Endothelial cell of umbilical vein (primary cell): Measurements from ENCODE around the gene CNEP1R1. TPM values are rescaled to one million over a fixed set of nuclear protein-coding genes. Genes with fewer than 3 reads are reported as not detected.

ENCODE experiments used
- BruUV-seq: library from RNA; stranded (reverse); fragments of 400-500 nt; replicated peaks from 2 replicates; lab custom pipeline; 2021; lab: Mats Ljungman, UMichigan
- CTCF ChIA-PET: fragments of 300-600, 350-600 bp; sonication (Branson Sonifier 250); formaldehyde crosslinking; loops from one replicate; lab custom pipeline; 2021; ENCODE audit warnings: antibody characterized with exemption, inconsistent platforms; lab: Charles Lee
- POLR2A ChIA-PET: fragments of 300-600, 350-600 bp; sonication (Branson Sonifier 250); formaldehyde crosslinking; loops from one replicate; lab custom pipeline; 2021; ENCODE audit warnings: antibody characterized with exemption, inconsistent platforms; lab: Charles Lee
- DNase-seq: peaks from one replicate; pipeline ENCODE4 v3.0.0-alpha.2; 2011; ENCODE audit warnings: low read depth, low spot score
- FAIRE-seq: peaks from 2 replicates; lab custom pipeline; 2011; peaks lifted over from hg19 to GRCh38; lab: Jason Lieb, UNC
- H2AFZ ChIP-seq: 2 replicates; pipeline ENCODE4 v1.6.0; 2012; ENCODE audit warnings: low read depth, low read length, control low read depth, inconsistent platforms
- H3K27ac ChIP-seq: 2 replicates; pipeline ENCODE4 v1.5.1; 2011; ENCODE audit warnings: low read depth, mild to moderate bottlenecking, control low read depth, low read length, moderate library complexity; ENCODE audit not compliant: insufficient read depth
- H3K27me3 ChIP-seq, 2 experiments: 2 replicates each; pipeline versions ENCODE4 v1.6.0 to v1.6.1; 2011; ENCODE audit warnings: low read length in 2 of 2, mixed read lengths in 1 of 2; ENCODE audit not compliant: control insufficient read depth in 2 of 2, insufficient read depth in 2 of 2
- H3K36me3 ChIP-seq, 2 experiments: 2 replicates in 1 of 2; 3 replicates in 1 of 2; pipeline ENCODE4 v1.5.1; 2011; ENCODE audit warnings: low read length in 2 of 2, mild to moderate bottlenecking in 1 of 2, moderate library complexity in 1 of 2; ENCODE audit not compliant: control insufficient read depth in 2 of 2, insufficient read depth in 2 of 2; ENCODE audit errors: extremely low read depth in 1 of 2
- H3K4me1 ChIP-seq: 3 replicates; pipeline ENCODE4 v1.5.1; 2011; ENCODE audit warnings: mild to moderate bottlenecking, low read length; ENCODE audit not compliant: control insufficient read depth, insufficient read depth; ENCODE audit errors: extremely low read depth
- H3K4me2 ChIP-seq: 2 replicates; pipeline ENCODE4 v1.6.1; 2011; ENCODE audit warnings: low read length, control low read depth, mixed read lengths; ENCODE audit not compliant: insufficient read depth
- H3K4me3 ChIP-seq, 3 experiments: fragments of 200-600 bp in 1 of 3; sonication (generic), shearing (Covaris generic) in 1 of 3; replicated peaks in 1 of 3; 2 replicates each; pipeline ENCODE4 v1.5.1; 2011 to 2016; ENCODE audit warnings: control low read depth in 3 of 3, low read length in 3 of 3, mild to moderate bottlenecking in 2 of 3, inconsistent platforms in 1 of 3, low read depth in 1 of 3, moderate library complexity in 1 of 3; ENCODE audit not compliant: insufficient read depth in 1 of 3
- H3K79me2 ChIP-seq: 2 replicates; pipeline ENCODE4 v1.6.0; 2012; ENCODE audit warnings: low read length, inconsistent platforms; ENCODE audit not compliant: control insufficient read depth, insufficient read depth
- H3K9ac ChIP-seq: replicated peaks from 2 replicates; pipeline ENCODE3; 2011; ENCODE audit warnings: low read length, control low read depth; ENCODE audit not compliant: insufficient read depth; ENCODE audit errors: extremely low read depth
- H3K9me1 ChIP-seq: replicated peaks from 3 replicates; pipeline ENCODE4 v1.6.0; 2011; ENCODE audit warnings: mild to moderate bottlenecking, low read length; ENCODE audit not compliant: control insufficient read depth, insufficient read depth; ENCODE audit errors: extremely low read depth
- H3K9me3 ChIP-seq: replicated peaks from 2 replicates; pipeline ENCODE4 v1.5.1; 2012; ENCODE audit warnings: low read length, inconsistent platforms; ENCODE audit not compliant: control insufficient read depth, insufficient read depth
- H4K20me1 ChIP-seq: replicated peaks from 2 replicates; pipeline ENCODE3; 2011; ENCODE audit warnings: mild to moderate bottlenecking, low read length; ENCODE audit not compliant: control insufficient read depth, insufficient read depth; ENCODE audit errors: extremely low read depth
- EZH2 ChIP-seq: IDR thresholded peaks from 2 replicates; pipeline ENCODE4 v1.6.1; 2012; ENCODE audit warnings: borderline replicate concordance, low read depth, mild to moderate bottlenecking, moderate library complexity, low read length, inconsistent platforms; ENCODE audit not compliant: severe bottlenecking
- FOS ChIP-seq: IDR thresholded peaks from 2 replicates; pipeline ENCODE4 v1.6.1; 2011; ENCODE audit warnings: mild to moderate bottlenecking, low read length, moderate library complexity, borderline replicate concordance; ENCODE audit not compliant: insufficient read depth
- GATA2 ChIP-seq: IDR thresholded peaks from 2 replicates; pipeline ENCODE4 v1.7.0; 2011; ENCODE audit warnings: low read depth, mild to moderate bottlenecking, moderate library complexity, mixed read lengths, low read length; ENCODE audit not compliant: insufficient read length, insufficient read depth
- JUN ChIP-seq: IDR thresholded peaks from 2 replicates; pipeline ENCODE4 v1.6.1; 2011; ENCODE audit warnings: borderline replicate concordance, low read depth; ENCODE audit not compliant: insufficient read length, insufficient read depth
- MYC ChIP-seq: IDR thresholded peaks from one replicate; pipeline ENCODE4 v1.6.1; 2011; ENCODE audit warnings: mild to moderate bottlenecking, low read depth, low read length
- POLR2A ChIP-seq: IDR thresholded peaks from 2 replicates; pipeline ENCODE4 v1.6.1; 2012; ENCODE audit warnings: low read depth, mild to moderate bottlenecking, control low read depth, low read length
- POLR2AphosphoS5 ChIP-seq: IDR thresholded peaks from 2 replicates; pipeline ENCODE4 v1.6.1; 2012; ENCODE audit warnings: low read depth, mild to moderate bottlenecking, control low read depth, low read length, moderate library complexity; ENCODE audit not compliant: insufficient read depth
- dilution Hi-C: fragments of 300-500 bp; cut with MboI; formaldehyde crosslinking; loops from one replicate; pipeline ENCODE4 v1.15.0; 2019; ENCODE audit warnings: low sequenced_read_pairs; ENCODE audit not compliant: extremely low pct_ligation_motif_present
- intact Hi-C: fragments of 100-400 bp; cut with micrococcal nuclease; formaldehyde crosslinking; loops from one replicate; pipeline ENCODE4 v1.10.0; 2022
- polyA plus RNA-seq, 4 experiments: library from polyadenylated mRNA; depleted of rRNA in 3 of 4; stranded (reverse) in 3 of 4; unstranded in 1 of 4; fragments of >200 nt; gene quantifications; 2 replicates each; pipeline versions ENCODE4 v1.2.1 to v1.2.3, GENCODE V29; 2011 to 2012; ENCODE audit warnings: missing spikeins in 1 of 4
- total RNA-seq: library from RNA; stranded (reverse); gene quantifications from 2 replicates; pipeline ENCODE4 v1.2.3, GENCODE V29; 2021
- TF ChIP-seq, protein P1 (sequence below): IDR thresholded peaks from 2 replicates; pipeline ENCODE4 v1.6.1; 2011; ENCODE audit not compliant: insufficient read depth, insufficient read length
- TF ChIP-seq, protein P2 (sequence below), 2 donors: IDR thresholded peaks; 1 replicate in 1 of 2; 2 replicates in 1 of 2; pipeline ENCODE4 v1.5.1; 2011; ENCODE audit warnings: low read length in 2 of 2, mild to moderate bottlenecking in 2 of 2, moderate library complexity in 2 of 2, control low read depth in 1 of 2, inconsistent platforms in 1 of 2, low read depth in 1 of 2; ENCODE audit not compliant: insufficient read depth in 1 of 2; ENCODE audit errors: extremely low read depth in 1 of 2

Gene CNEP1R1
- total and polyA plus RNA-seq, 2 donors (not counting 3 experiments of a cell fraction or from before 2014, with no cell fraction given): 15.3 to 23.2 TPM

DNA sequence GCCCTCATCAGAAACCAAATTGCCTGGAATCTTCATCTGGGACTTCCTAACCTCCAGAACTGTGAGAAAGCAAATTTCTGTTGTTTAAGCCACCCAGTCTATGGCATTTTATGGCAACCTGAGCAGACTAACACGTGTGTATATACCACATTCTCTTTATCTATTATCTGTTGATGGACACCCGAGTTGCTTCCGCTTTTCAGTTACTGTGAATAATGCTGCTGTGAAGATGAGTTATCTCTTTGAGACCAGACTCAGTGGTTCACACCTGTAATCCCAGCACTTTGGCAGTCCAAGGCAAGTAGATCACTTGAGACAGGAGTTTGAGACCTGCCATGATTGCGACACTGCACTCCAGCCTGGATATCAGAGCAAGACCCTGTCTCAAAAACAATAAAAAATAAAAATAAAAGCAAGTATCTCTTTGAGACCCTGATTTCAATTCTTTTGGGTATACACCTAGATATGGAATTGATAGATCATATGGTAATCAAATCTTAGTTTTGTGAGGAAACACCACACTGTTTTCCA is 27.2 kb upstream of the CNEP1R1 start:
- no peak overlapping the region for H3K4me2 ChIP-seq
- H3K9me3 ChIP-seq: no peaks in the 10 kb centered on the region
- H3K4me3 ChIP-seq: no peak overlapping the region
- H2AFZ ChIP-seq: no peak overlapping the region
- DNase-seq (no peak), FAIRE-seq (no peak)
- intact Hi-C loops (no loop called here), dilution Hi-C loops (no loop called here)
- H3K9me1 ChIP-seq: no peaks in the 10 kb centered on the region
- no peaks in the 10 kb centered on the region for H4K20me1 ChIP-seq
- peaks cover 0 to 4% of the 10 kb centered on the region in 2 experiments for H3K27me3 ChIP-seq
- POLR2A ChIA-PET: no interaction called here
- no peaks in the 10 kb centered on the region for H3K79me2 ChIP-seq
- BruUV-seq: no TSS peak
- no peak overlapping the region for H3K27ac ChIP-seq
- CTCF ChIA-PET: interaction anchor here (1.2 kb wide), 1 partner anchor 40 kb away, joined by 3 read pairs; no protein-coding TSS in a partner anchor
- no peaks in the 10 kb centered on the region for H3K4me1 ChIP-seq
- H3K36me3 ChIP-seq: no peaks in the 10 kb centered on the region
- H3K9ac ChIP-seq: no peak overlapping the region
- TF ChIP-seq POLR2A (no peak), FOS (no peak), GATA2 (no peak), JUN (no peak), POLR2AphosphoS5 (no peak), EZH2 (no peak), MYC (no peak)
- TF ChIP-seq, protein P1, sequence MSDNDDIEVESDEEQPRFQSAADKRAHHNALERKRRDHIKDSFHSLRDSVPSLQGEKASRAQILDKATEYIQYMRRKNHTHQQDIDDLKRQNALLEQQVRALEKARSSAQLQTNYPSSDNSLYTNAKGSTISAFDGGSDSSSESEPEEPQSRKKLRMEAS: no peak
- TF ChIP-seq, protein P2, sequence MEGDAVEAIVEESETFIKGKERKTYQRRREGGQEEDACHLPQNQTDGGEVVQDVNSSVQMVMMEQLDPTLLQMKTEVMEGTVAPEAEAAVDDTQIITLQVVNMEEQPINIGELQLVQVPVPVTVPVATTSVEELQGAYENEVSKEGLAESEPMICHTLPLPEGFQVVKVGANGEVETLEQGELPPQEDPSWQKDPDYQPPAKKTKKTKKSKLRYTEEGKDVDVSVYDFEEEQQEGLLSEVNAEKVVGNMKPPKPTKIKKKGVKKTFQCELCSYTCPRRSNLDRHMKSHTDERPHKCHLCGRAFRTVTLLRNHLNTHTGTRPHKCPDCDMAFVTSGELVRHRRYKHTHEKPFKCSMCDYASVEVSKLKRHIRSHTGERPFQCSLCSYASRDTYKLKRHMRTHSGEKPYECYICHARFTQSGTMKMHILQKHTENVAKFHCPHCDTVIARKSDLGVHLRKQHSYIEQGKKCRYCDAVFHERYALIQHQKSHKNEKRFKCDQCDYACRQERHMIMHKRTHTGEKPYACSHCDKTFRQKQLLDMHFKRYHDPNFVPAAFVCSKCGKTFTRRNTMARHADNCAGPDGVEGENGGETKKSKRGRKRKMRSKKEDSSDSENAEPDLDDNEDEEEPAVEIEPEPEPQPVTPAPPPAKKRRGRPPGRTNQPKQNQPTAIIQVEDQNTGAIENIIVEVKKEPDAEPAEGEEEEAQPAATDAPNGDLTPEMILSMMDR (IDR thresholded peaks at IDR 0.05; ENCODE audit: extremely low read depth in 1 of 2, insufficient read depth in 1 of 2, low read depth in 1 of 2, low read length in 2 of 2): no peak
